GM10266 (cell line): ENCODE results near the gene SCCPDH.
"Not testable (repeated sequence)": the region's sequence is repeated elsewhere in the genome, so short reads cannot be mapped to it uniquely, and the experiment has no call there.

ENCODE experiments used
- DNase-seq: peaks from one replicate; pipeline ENCODE4 v3.0.0; 2012; ENCODE audit errors: extremely low spot score
- CTCF ChIP-seq: IDR thresholded peaks from 2 replicates; pipeline ENCODE4 v1.5.1; 2012; ENCODE audit warnings: mild to moderate bottlenecking, low read depth; ENCODE audit not compliant: control insufficient read depth, insufficient read depth; ENCODE audit errors: missing control alignments

SCCPDH gene

GRCh38 chr1:246726255-246726679 lies 2.1 kb downstream of the SCCPDH start:
- TF ChIP-seq CTCF = no peak
- no peak for DNase-seq

- DNase-seq = no peak
- no peak for TF ChIP-seq CTCF
These were observed 2.7 kb downstream of the SCCPDH start for GRCh38 chr1:246726881-246727280.

- TF ChIP-seq CTCF = no peak
- no peak for DNase-seq
These were observed 3.4 kb downstream of the SCCPDH start for GRCh38 chr1:246727594-246727993.

GRCh38 chr1:246728311-246728710 lies 4.1 kb downstream of the SCCPDH start:
- no peak for DNase-seq
- TF ChIP-seq CTCF = no peak

GRCh38 chr1:246729040-246729439 lies 4.8 kb downstream of the SCCPDH start:
- not testable (repeated sequence) for DNase-seq

GRCh38 chr1:246730839-246731238 lies 6.6 kb downstream of the SCCPDH start:
- TF ChIP-seq CTCF = no peak

GRCh38 chr1:246731873-246732272 lies 7.7 kb downstream of the SCCPDH start:
- DNase-seq = not testable (repeated sequence)

More at GRCh38 chr1:246730839-246731238, 6.6 kb downstream of the SCCPDH start:
- DNase-seq = no peak

GRCh38 chr1:246733704-246734103 lies 9.5 kb downstream of the SCCPDH start:
- no peak for TF ChIP-seq CTCF
- DNase-seq = no peak
